ENCODE data around the gene FYB2. TPM values are rescaled to one million over a fixed set of nuclear protein-coding genes. Genes with fewer than 3 reads are reported as not detected.

Gene FYB2
- total RNA-seq, 1 donor from 2014 or later, result not detected

DNA sequence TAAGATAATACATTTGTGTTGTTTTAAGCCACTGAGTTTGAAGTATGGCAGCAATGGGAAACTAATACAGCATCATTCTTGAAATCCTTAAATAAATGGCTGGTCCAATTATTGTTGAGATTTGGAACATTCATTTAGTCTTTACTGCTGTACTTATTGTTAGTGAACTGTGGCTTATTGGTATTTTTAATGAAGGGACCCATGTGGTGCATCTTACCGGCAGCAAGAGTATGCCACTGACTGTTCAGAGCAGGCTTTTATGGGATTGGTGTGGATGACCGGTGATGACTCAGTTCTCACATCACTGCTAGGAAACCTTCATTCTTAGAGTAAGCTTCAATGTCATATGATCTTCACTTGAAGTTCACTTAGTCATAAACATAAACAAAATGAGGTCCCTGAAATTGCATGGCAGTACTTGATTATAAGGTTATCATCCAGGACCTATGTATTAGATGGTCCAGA, 142.6 kb downstream of the FYB2 start:
- no peak for TF ChIP-seq CTCF (IDR thresholded peaks at IDR 0.05)
- no peaks in the 10 kb centered on the region for H3K4me1 Mint-ChIP-seq (ENCODE audit: unreplicated experiment)
- no peaks in the 10 kb centered on the region for H3K9me3 Mint-ChIP-seq (ENCODE audit: unreplicated experiment)
- no peaks in the 10 kb centered on the region for H3K27me3 Mint-ChIP-seq (ENCODE audit: unreplicated experiment)
- DNase-seq (ENCODE audit: extremely low spot score, unreplicated experiment), result no peak
- no peak overlapping the region for H3K27ac Mint-ChIP-seq (ENCODE audit: unreplicated experiment)
- H3K4me3 Mint-ChIP-seq (ENCODE audit: unreplicated experiment), result no peak overlapping the region
- peaks cover 4% of the 10 kb centered on the region for H3K36me3 Mint-ChIP-seq (ENCODE audit: unreplicated experiment)

GRCh38 chr1:56675763-56676162, 143.4 kb downstream of the FYB2 start:
- Mint-ChIP-seq H3K27ac (ENCODE audit: unreplicated experiment) (no peak overlapping the region), H3K36me3 (ENCODE audit: unreplicated experiment) (peaks cover 4% of the 10 kb centered on the region), H3K27me3 (ENCODE audit: unreplicated experiment) (no peaks in the 10 kb centered on the region), H3K9me3 (ENCODE audit: unreplicated experiment) (no peaks in the 10 kb centered on the region), H3K4me3 (ENCODE audit: unreplicated experiment) (no peak overlapping the region), H3K4me1 (ENCODE audit: unreplicated experiment) (no peaks in the 10 kb centered on the region)
- DNase-seq (ENCODE audit: extremely low spot score, unreplicated experiment), result no peak
- TF ChIP-seq CTCF (IDR thresholded peaks at IDR 0.05), result no peak

DNA sequence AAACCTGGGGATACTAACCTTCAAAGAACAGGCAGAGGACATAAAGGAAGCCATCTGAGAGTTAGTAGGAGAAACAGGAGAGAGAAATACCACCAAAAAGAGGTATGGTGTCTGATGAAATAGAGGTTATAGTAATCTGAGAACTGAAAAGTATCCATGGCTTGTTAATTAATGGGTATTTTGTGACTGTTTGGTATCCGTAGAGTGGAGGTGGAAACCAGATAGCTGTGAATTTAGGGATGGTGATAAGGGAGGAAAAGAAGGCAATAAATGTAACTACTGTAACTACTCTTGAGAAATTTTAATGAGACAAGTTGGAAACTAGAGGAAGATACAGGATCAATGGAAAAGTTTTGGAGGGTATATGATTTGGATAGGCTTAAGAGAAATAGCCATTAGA, 146.6 kb downstream of the FYB2 start:
- peaks cover 2% of the 10 kb centered on the region for H3K4me1 Mint-ChIP-seq (ENCODE audit: unreplicated experiment)
- H3K36me3 Mint-ChIP-seq (ENCODE audit: unreplicated experiment), result no peaks in the 10 kb centered on the region
- H3K9me3 Mint-ChIP-seq (ENCODE audit: unreplicated experiment), result no peaks in the 10 kb centered on the region
- H3K27me3 Mint-ChIP-seq (ENCODE audit: unreplicated experiment), result no peaks in the 10 kb centered on the region
- DNase-seq (ENCODE audit: extremely low spot score, unreplicated experiment), result no peak
- no peak overlapping the region for H3K4me3 Mint-ChIP-seq (ENCODE audit: unreplicated experiment)
- TF ChIP-seq CTCF (IDR thresholded peaks at IDR 0.05), result no peak
- no peak overlapping the region for H3K27ac Mint-ChIP-seq (ENCODE audit: unreplicated experiment)

GRCh38 chr1:56671542-56671941, 147.7 kb downstream of the FYB2 start:
- H3K27me3 Mint-ChIP-seq (ENCODE audit: unreplicated experiment), result no peaks in the 10 kb centered on the region
- no peak for DNase-seq (ENCODE audit: extremely low spot score, unreplicated experiment)
- H3K27ac Mint-ChIP-seq (ENCODE audit: unreplicated experiment), result no peak overlapping the region
- no peak overlapping the region for H3K4me3 Mint-ChIP-seq (ENCODE audit: unreplicated experiment)
- no peak for TF ChIP-seq CTCF (IDR thresholded peaks at IDR 0.05)
- H3K4me1 Mint-ChIP-seq (ENCODE audit: unreplicated experiment), result peaks cover 2% of the 10 kb centered on the region
- no peaks in the 10 kb centered on the region for H3K9me3 Mint-ChIP-seq (ENCODE audit: unreplicated experiment)
- no peaks in the 10 kb centered on the region for H3K36me3 Mint-ChIP-seq (ENCODE audit: unreplicated experiment)

GRCh38 chr1:56671085-56671484, 148.1 kb downstream of the FYB2 start:
- TF ChIP-seq CTCF (IDR thresholded peaks at IDR 0.05), result no peak
- Mint-ChIP-seq H3K27ac (ENCODE audit: unreplicated experiment) (no peak overlapping the region), H3K27me3 (ENCODE audit: unreplicated experiment) (no peaks in the 10 kb centered on the region)

More at GRCh38 chr1:56671085-56671484, 148.1 kb downstream of the FYB2 start:
- no peak overlapping the region for H3K4me3 Mint-ChIP-seq (ENCODE audit: unreplicated experiment)
- no peak for DNase-seq (ENCODE audit: extremely low spot score, unreplicated experiment)
- H3K36me3 Mint-ChIP-seq (ENCODE audit: unreplicated experiment), result no peaks in the 10 kb centered on the region
- peaks cover 2% of the 10 kb centered on the region for H3K4me1 Mint-ChIP-seq (ENCODE audit: unreplicated experiment)
- H3K9me3 Mint-ChIP-seq (ENCODE audit: unreplicated experiment), result no peaks in the 10 kb centered on the region
